ENCODE data around the gene NBEAL2.
A peak's percentile ranks its signal among the peaks of the same experiment; 100 is the strongest.

NBEAL2 gene

GRCh38 chr3:47042231-47042791 lies 62.8 kb downstream of the NBEAL2 start:
- no peak for DNase-seq (ENCODE audit: low read depth)

GRCh38 chr3:47047069-47047468 lies 67.6 kb downstream of the NBEAL2 start:
- no peak for DNase-seq (ENCODE audit: low read depth)

GRCh38 chr3:47047673-47048072 lies 68.2 kb downstream of the NBEAL2 start:
- DNase-seq (ENCODE audit: low read depth): no peak

GRCh38 chr3:47054412-47054811 lies 74.9 kb downstream of the NBEAL2 start:
- DNase-seq (ENCODE audit: low read depth): no peak

- DNase-seq (ENCODE audit: low read depth): no peak
Observed at GRCh38 chr3:47056705-47057104, 77.2 kb downstream of the NBEAL2 start.

GRCh38 chr3:47057212-47057671 lies 77.8 kb downstream of the NBEAL2 start:
- peak; percentile 23 for DNase-seq (ENCODE audit: low read depth)

Measured in activated T-cell treated with anti-CD3 and anti-CD28 coated beads for 48 hours (primary cell).